Brain microvascular endothelial cell (primary cell): ENCODE measurements around the gene PHAF1.
A peak's percentile ranks its signal among the peaks of the same experiment; 100 is the strongest.

Experiments
- DNase-seq: peaks from one replicate; pipeline ENCODE4 v3.0.0-alpha.2; 2020
- H3K27ac ChIP-seq: fragments of 250-450 bp; sonication (Bioruptor Pico); 2 replicates; pipeline ENCODE4 v1.5.1; 2020; ENCODE audit warnings: mild to moderate bottlenecking, moderate library complexity
- H3K27me3 ChIP-seq: fragments of 250-450 bp; sonication (Bioruptor Pico); replicated peaks from 2 replicates; pipeline ENCODE4 v1.5.1; 2020; ENCODE audit warnings: mild to moderate bottlenecking
- H3K36me3 ChIP-seq: fragments of 250-450 bp; sonication (Bioruptor Pico); replicated peaks from 2 replicates; pipeline ENCODE4 v1.5.1; 2020; ENCODE audit warnings: mild to moderate bottlenecking
- H3K4me3 ChIP-seq: 2 replicates; pipeline ENCODE4 v1.5.1; 2011; ENCODE audit warnings: low read depth, mild to moderate bottlenecking, control low read depth, low read length, moderate library complexity
- CTCF ChIP-seq: IDR thresholded peaks from 2 replicates; pipeline ENCODE4 v1.5.1; 2011; ENCODE audit warnings: low read depth, mild to moderate bottlenecking, moderate library complexity, low read length, control low read depth, inconsistent platforms; ENCODE audit errors: missing control alignments
- in situ Hi-C: cut with HindIII; loops from 2 replicates; pipeline ENCODE4 v1.10.0; 2017; ENCODE audit warnings: low sequenced_read_pairs, low pct_ligation_motif_present

The PHAF1 gene

GRCh38 chr16:67109407-67110135 is at the start of gene PHAF1:
TSS of gene PHAF1 (plus strand) at chr16:67109941. CDS start at chr16:67110176, 235 bp downstream.
- in situ Hi-C loops: no loop called here

GRCh38 chr16:67063008-67063407 is 46.7 kb upstream of the PHAF1 start:
- in situ Hi-C loops: no loop called here

More at GRCh38 chr16:67109407-67110135, at the start of gene PHAF1:
- no peak for TF ChIP-seq CTCF
- H3K27ac ChIP-seq: peak within 1 kb of the TSS; percentile 33
- H3K36me3 ChIP-seq: no peaks in the 10 kb centered on the region
- H3K27me3 ChIP-seq: no peaks in the 10 kb centered on the region
- peak within 1 kb of the TSS; percentile 90 for H3K4me3 ChIP-seq
- peak; percentile 83 for DNase-seq

GRCh38 chr16:67068212-67068753 is 41.5 kb upstream of the PHAF1 start:
- TF ChIP-seq CTCF: no peak
- Histone ChIP-seq H3K27me3 (no peaks in the 10 kb centered on the region), H3K27ac (no peak overlapping the region), H3K36me3 (peaks cover 13% of the 10 kb centered on the region), H3K4me3 (no peak overlapping the region)
- in situ Hi-C loops: no loop called here
- peak; percentile 9 for DNase-seq

More at GRCh38 chr16:67063008-67063407, 46.7 kb upstream of the PHAF1 start:
- no peak for DNase-seq
- Histone ChIP-seq H3K4me3 (no peak overlapping the region), H3K27me3 (no peaks in the 10 kb centered on the region), H3K27ac (no peak overlapping the region), H3K36me3 (peaks cover 8% of the 10 kb centered on the region)
- no peak for TF ChIP-seq CTCF

- in situ Hi-C loops: no loop called here
- Histone ChIP-seq H3K4me3 (no peak overlapping the region), H3K27ac (no peak overlapping the region), H3K36me3 (peaks cover 19% of the 10 kb centered on the region), H3K27me3 (no peaks in the 10 kb centered on the region)
- no peak for TF ChIP-seq CTCF
- no peak for DNase-seq
Measured at GRCh38 chr16:67071476-67072048, 38.2 kb upstream of the PHAF1 start.

- Histone ChIP-seq H3K4me3 (no peak overlapping the region), H3K27ac (no peak overlapping the region), H3K36me3 (peaks cover 12% of the 10 kb centered on the region), H3K27me3 (no peaks in the 10 kb centered on the region)
- in situ Hi-C loops: no loop called here
- TF ChIP-seq CTCF: no peak
- no peak for DNase-seq
Measured at GRCh38 chr16:67075331-67075730, 34.4 kb upstream of the PHAF1 start.
